Motor neuron (in vitro differentiated cells): ENCODE results near the gene HELB. TPM values are rescaled to one million over a fixed set of nuclear protein-coding genes. Genes with fewer than 3 reads are reported as not detected.

Source experiments
- ATAC-seq, 8 experiments: fragments of 200-7000 bp; cut with Tn5 transposase; replicated peaks in 6 of 8; 2 replicates each; pipeline ENCODE4 v1.8.0; 2021; ENCODE audit warnings: mild to moderate bottlenecking in 8 of 8, moderate library complexity in 8 of 8
- H3K27ac ChIP-seq, 2 donors: fragments of 250-450 bp; sonication (Bioruptor Pico); 2 replicates each; pipeline ENCODE4 v1.9.0; 2021; ENCODE audit warnings: antibody characterized with exemption in 2 of 2, mild to moderate bottlenecking in 2 of 2, moderate library complexity in 1 of 2
- H3K4me1 ChIP-seq, 2 donors: fragments of 250-450 bp; sonication (Bioruptor Pico); replicated peaks in 1 of 2; 2 replicates each; pipeline ENCODE4 v1.6.1; 2021; ENCODE audit warnings: antibody characterized with exemption in 2 of 2, mild to moderate bottlenecking in 2 of 2, moderate library complexity in 1 of 2
- H3K4me3 ChIP-seq, 5 donors: fragments of 250-450 bp; sonication (Bioruptor Pico); 2 replicates each; pipeline ENCODE4 v1.9.0; 2021; ENCODE audit warnings: antibody characterized with exemption in 5 of 5, mild to moderate bottlenecking in 5 of 5, moderate library complexity in 4 of 5
- WGBS, 10 experiments: fragments of 450-650 bp; shearing (Covaris generic); methylation state at CpG; one replicate each; pipeline ENCODE4 v1.0.0; 2022; 5-methylcytosine and 5-hydroxymethylcytosine counted together
- in situ Hi-C, 9 experiments: fragments of 400-800 bp; cut with MboI; loops; one replicate each; pipeline ENCODE4 v1.15.0; 2021; ENCODE audit warnings: low sequenced_read_pairs in 9 of 9, low pct_unique_long_range_greater_than_20kb in 2 of 9; ENCODE audit not compliant: unreplicated experiment in 9 of 9
- total RNA-seq, 8 experiments: library from RNA; unstranded; fragments of 300-600 nt; gene quantifications; 2 replicates each; pipeline versions ENCODE4 v1.2.3 to v1.2.4, GENCODE V29; 2022

HELB gene
- total RNA-seq, 8 experiments from 2014 or later, result 3.0 to 15.8 (median 4.6) TPM

DNA sequence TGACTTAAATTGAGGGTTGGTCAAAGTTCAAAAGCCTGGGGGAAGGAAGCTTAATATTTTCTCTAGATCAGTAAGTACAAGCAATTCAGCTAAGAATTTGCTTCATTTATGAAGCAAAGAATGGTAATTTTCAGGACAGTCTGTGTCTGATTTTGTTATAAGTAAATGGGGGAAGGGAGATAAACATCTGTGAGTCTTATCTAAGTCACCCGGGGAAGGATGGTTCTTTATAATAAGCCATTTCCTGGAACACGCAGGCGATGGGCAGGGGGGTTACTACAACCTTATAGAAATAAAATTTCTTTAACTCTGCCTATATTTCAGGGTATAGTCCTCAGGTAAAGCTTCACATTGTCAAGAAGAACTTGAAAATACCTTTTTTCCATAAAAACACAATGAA lies 42.9 kb downstream of the HELB start:
- WGBS, 10 experiments, result 33 to 100% (median 90%) methylated on average over 1 to 3 of the region's 3 CpGs; no CpG with 5 or more reads in 1 of the 10 experiments
- no peak overlapping the region for H3K27ac ChIP-seq
- no peak for ATAC-seq
- no peak overlapping the region for H3K4me3 ChIP-seq
- in situ Hi-C loops, result no loop called here
- no peaks in the 10 kb centered on the region for H3K4me1 ChIP-seq

DNA sequence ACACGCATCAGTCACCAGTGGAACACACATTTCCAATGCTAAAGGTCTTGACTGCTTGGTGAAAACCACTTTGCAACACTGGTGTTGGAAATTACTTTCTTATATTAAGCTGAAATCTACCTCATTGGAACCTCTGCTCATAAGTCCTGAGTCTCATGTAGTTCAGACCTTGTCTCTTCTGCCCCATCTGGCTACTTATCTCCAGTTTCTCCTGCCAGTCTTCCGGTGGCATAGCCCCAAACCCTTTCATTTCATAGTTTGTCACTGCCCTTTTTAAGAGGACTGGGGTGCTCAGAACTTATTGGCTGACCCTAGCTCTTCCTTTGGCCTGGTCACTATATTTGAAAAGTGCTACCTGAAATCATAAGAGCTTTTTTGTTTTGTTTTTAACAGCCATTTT lies 43.7 kb downstream of the HELB start:
- 89 to 100% (median 100%) methylated on average over 1 to 2 of the region's 2 CpGs; no CpG with 5 or more reads in 1 of the 10 experiments for WGBS, 10 experiments
- in situ Hi-C loops, result no loop called here
- ATAC-seq, result no peak

DNA sequence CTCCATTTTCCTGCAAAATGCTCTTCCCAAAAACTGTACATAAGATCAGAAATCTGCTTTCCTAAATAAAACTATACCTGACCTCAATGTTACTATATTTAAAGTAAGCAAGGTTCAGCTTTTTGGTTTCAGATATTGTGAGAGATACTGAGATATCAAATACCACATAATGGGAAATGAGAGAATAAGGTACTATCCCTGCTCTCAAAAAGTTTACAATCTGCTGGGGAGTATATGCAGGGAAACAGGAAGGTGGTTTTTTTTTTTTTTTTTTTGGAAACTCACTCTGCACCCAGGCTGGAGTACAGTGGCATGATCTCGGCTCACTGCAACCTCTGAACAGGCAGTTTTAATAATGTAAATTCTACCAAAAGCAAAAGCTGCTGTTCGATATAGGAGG lies 49.0 kb downstream of the HELB start:
- in situ Hi-C loops, result no loop called here

More for the DNA sequence above, 43.7 kb downstream of the HELB start:
- Histone ChIP-seq H3K27ac (no peak overlapping the region), H3K4me1 (no peaks in the 10 kb centered on the region), H3K4me3 (no peak overlapping the region)

DNA sequence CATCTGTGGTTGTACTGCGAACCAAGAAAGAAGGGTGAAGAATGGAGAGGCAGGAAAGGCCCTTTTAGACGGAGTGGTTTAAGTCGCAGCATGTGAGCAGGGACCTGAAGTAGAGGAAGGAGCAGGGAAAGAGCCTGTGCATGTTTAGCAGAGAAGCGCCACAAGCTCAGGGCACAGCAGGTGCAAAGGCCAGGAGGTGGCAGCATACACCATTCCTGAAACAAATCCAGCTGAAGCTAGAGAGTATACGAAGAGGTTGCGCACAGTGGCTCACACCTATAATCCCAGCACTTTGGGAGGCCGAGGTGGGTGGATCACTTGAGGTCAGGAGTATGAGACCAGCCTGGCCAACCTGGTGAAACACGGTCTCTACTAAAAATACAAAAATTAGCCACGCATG lies 49.9 kb downstream of the HELB start:
- ATAC-seq, result peak in 5 of 8 experiments; percentile 29 to 69 (median 42)
- Histone ChIP-seq H3K4me1 (no peaks in the 10 kb centered on the region), H3K27ac (no peak overlapping the region), H3K4me3 (no peak overlapping the region)
- in situ Hi-C loops, result no loop called here
- WGBS, 10 experiments, result 40 to 90% (median 77%) methylated on average over 1 to 7 of the region's 9 CpGs; no CpG with 5 or more reads in 1 of the 10 experiments

More for the DNA sequence above, 49.0 kb downstream of the HELB start:
- H3K4me3 ChIP-seq, result no peak overlapping the region
- no peak for ATAC-seq
- no peaks in the 10 kb centered on the region for H3K4me1 ChIP-seq
- H3K27ac ChIP-seq, result no peak overlapping the region
- WGBS, 10 experiments, result 67 to 100% (median 80%) methylated on average over 1 to 2 of the region's 2 CpGs; no CpG with 5 or more reads in 5 of the 10 experiments

DNA sequence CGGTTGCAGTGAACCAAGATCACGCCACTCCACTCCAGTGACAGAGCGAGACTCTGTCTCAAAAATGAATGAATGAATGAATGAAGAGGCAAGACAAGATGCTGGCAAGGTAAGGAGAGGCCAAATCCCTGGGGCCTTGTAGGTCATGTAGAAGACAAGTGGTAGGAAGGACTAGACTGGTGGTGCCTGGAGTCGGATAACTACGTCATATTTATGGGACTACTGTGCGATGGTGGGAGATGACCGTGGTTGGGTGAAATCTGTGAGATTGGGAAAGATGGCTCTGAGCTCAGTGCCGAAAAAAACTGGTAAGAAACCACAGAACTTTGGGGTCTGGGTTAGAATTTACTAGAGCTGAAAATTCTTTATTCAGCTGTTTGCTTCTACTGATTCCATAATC lies 50.6 kb downstream of the HELB start:
- 81 to 100% (median 93%) methylated on average over 2 to 8 of the region's 8 CpGs; no CpG with 5 or more reads in 3 of the 10 experiments for WGBS, 10 experiments
- Histone ChIP-seq H3K27ac (no peak overlapping the region), H3K4me1 (no peaks in the 10 kb centered on the region), H3K4me3 (no peak overlapping the region)
- no peak for ATAC-seq
- in situ Hi-C loops, result no loop called here

DNA sequence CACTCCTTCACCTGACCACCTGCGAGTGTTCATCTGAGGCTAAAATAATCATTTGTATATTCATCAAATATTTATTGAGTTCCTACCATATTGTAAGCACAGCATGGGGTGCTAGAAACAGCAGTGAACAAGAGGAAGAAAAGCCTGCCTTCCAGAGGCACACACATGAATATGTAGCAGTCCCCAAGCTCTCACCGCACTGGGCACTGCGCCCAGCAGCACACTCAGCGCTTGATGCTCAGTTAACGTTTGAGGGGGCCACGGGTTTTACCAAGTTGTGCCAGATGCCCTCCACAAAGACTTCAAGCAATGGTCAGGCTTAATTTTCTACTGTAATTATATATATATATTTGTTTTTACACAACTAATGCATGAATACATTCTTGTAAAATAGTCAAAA lies 52.0 kb downstream of the HELB start:
- in situ Hi-C loops, result no loop called here
- Histone ChIP-seq H3K4me1 (no peaks in the 10 kb centered on the region), H3K4me3 (no peak overlapping the region), H3K27ac (no peak overlapping the region)
- WGBS, 10 experiments, result 33 to 92% (median 82%) methylated on average over 2 to 6 of the region's 6 CpGs; no CpG with 5 or more reads in 2 of the 10 experiments
- ATAC-seq, result no peak

DNA sequence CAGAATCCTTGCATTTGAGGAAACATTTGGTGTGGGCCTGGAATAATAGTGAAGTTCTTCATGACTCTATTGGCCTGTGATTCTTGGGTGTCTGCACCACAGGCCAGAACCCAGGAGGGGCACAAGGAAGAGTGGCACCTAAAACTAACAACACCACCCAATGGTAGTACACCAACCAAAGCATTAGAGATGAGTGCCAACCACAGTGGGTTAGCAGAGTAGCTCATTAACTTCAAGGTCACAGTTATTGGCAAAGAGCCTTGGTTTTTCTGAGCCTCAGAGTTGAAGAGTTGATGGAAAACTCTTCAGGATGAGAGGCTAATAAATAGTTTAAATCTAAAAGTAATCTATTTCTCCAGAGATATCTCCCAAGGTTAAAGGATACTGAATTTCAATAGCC lies 57.0 kb downstream of the HELB start:
- H3K4me3 ChIP-seq, result no peak overlapping the region
- H3K4me1 ChIP-seq, result no peaks in the 10 kb centered on the region
- no peak overlapping the region for H3K27ac ChIP-seq
- in situ Hi-C loops, result no loop called here
- no peak for ATAC-seq

DNA sequence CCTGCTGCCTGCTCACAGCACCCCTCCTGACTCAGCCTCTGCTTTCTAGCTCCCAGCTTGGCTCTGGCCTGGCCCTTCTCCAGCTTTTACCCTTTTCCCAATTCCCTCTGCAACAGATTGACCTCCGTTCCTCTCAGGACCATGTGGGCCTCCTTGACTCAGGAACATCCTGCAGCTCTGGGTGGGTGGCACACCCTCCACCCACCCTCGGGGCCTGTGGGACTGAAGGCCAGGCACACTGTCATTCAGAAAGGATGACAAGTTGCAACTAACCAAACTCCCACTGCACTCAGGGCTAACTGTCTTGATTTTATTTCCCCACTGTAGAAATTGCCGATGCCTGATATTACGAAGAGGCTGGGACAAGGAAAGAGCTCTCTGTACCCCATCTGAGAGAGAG lies 59.4 kb downstream of the HELB start:
- Histone ChIP-seq H3K4me3 (no peak overlapping the region), H3K4me1 (no peaks in the 10 kb centered on the region), H3K27ac (no peak overlapping the region)
- in situ Hi-C loops, result no loop called here
- WGBS, 10 experiments, result 79 to 100% (median 95%) methylated on average over 1 to 4 of the region's 4 CpGs; no CpG with 5 or more reads in 3 of the 10 experiments
- ATAC-seq, result no peak

DNA sequence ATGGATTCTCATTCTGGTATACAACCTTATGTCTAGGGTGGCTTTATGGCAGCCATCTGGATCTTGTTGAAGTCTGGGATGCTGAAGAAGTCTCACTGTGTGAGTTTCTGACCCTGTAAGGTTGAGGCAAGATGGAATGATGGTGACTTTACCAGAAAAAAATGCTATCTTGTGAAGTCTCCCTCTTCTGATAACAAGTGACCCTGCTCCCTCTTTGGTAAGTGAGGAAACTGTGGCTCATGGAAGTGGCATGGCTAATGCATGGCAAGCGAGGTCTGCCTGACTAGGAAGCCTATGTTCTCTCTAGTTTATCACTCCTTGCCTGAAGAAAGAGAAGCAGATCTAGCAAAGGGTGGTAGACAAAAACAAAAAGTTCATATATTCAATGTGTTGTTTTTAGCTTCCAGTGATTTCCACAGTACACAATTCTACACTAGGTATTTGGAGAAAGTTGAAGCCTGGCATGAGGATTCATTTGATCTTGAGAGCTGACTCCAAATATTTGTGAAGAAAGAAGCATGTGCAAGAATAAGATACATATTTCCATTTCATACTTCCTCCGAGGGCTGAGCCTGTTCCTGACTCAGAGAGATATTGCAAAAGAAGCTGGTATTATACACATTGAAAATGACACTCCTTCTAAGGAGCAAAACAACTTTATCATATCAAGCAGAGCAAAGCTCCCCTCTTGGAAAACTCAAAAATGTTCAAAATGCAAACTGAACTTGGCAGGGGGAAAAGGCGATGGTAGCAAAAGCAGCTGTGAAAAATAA lies 63.6 kb downstream of the HELB start:
- no peak overlapping the region for H3K27ac ChIP-seq
- no peaks in the 10 kb centered on the region for H3K4me1 ChIP-seq
- in situ Hi-C loops, result no loop called here
- no peak overlapping the region for H3K4me3 ChIP-seq
- no peak for ATAC-seq
- WGBS, 10 experiments, result 17 to 100% (median 94%) methylated on average over 1 to 3 of the region's 3 CpGs; no CpG with 5 or more reads in 1 of the 10 experiments

DNA sequence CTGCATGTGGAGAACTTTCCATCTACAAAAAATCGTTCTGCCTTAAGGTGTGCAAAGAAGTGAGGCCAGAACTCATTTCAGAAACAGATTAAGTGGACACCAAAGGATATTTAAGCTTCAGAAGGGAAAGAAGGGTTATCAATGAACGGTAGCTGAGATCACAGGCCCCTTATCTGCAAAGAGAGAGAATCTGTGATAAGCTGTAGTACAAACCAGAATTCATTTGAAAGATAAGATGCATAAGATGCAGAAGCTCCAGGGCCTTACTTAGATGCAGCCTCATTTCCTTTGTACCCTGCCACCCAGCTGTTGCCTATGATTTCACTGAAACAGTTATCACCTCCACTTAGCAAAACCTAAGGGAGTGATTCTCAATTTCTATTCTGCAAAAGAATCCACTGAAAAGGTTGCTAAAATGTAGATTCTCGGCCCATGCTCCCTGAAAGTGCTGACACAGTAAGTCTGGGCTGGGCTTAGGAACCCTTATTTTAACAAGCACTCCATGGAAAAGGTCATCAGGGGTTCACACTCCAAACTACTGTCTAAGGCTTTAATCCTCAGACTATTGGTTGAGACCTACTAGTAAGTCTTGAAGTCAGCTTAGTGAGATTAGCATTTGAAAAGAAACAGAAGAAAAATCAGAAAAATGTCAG lies 64.8 kb downstream of the HELB start:
- ATAC-seq, result no peak
- whole genome bisulfite sequencing, 10 experiments, result 7 to 100% (median 43%) methylated on average over 1 to 3 of the region's 3 CpGs
- in situ Hi-C loops, result no loop called here
- Histone ChIP-seq H3K27ac (no peak overlapping the region), H3K4me1 (no peaks in the 10 kb centered on the region), H3K4me3 (no peak overlapping the region)

DNA sequence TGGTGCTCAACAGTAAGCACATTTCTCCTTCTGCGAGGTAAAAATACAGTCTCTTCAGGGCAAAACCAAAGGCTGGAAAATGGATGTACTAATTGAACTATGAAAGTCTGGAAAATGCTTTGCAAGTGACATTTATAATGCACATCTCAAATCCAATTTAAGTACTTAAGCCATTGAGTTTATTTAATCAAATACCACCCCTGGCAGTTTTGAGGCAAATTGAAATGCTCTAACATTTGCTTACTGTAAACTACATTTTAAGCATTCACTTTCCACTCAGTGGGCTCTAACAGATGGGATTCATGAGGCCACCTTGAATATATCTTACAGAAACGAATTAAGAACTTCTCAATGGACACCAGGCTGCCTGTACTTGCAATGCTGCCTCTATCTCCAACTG lies 69.7 kb downstream of the HELB start:
- H3K27ac ChIP-seq, result no peak overlapping the region
- in situ Hi-C loops, result no loop called here
- peak in 1 of 8 experiments; percentile 39 for ATAC-seq
- H3K4me1 ChIP-seq, result no peaks in the 10 kb centered on the region
- no peak overlapping the region for H3K4me3 ChIP-seq
- WGBS, 10 experiments, result 0 to 100% (median 59%) methylated on average over 1 to 2 of the region's 2 CpGs; no CpG with 5 or more reads in 1 of the 10 experiments

DNA sequence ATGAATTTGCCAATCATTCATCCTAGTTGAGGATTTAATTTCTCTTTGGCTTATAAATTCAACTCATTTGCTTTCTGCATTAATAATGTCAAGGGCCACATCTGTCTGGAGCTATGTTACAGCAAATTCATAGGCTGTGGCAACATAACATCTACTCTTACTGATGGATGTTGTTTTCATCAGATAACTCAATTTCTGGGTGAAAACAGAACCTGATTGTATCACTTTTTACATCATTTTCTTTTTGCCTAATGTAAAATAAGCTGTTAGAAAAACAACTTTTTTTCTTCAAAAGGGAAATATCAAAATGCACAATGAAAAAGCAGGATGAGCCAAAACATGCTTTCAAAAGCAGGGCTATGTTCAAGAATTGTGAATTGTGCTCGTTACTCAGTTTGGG lies 73.3 kb downstream of the HELB start:
- in situ Hi-C loops, result no loop called here
- H3K27ac ChIP-seq, result no peak overlapping the region
- 29 to 100% (median 67%) methylated on average over 1 of the region's 1 CpG; no CpG with 5 or more reads in 3 of the 10 experiments for WGBS, 10 experiments
- no peak overlapping the region for H3K4me3 ChIP-seq
- no peaks in the 10 kb centered on the region for H3K4me1 ChIP-seq
- ATAC-seq, result no peak

DNA sequence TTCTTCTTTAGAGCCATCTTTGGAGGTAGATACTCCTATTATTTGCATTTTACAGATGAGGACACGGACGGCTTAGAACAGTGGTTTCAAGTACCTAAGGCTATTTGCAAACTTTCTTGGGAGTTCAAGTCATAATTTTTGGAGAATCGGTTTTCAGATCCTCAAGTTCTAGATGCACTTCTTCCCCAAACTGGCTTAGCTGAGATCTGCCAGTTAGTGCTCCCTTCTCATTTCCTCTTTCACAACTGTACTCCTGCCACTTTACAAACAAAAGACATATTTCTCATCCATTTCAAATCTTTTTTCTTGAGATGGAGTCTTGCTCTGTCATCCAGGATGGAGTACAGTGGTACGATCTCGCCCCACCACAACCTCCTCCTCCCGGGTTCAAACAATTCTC lies 77.3 kb downstream of the HELB start:
- no peak for ATAC-seq
- no peaks in the 10 kb centered on the region for H3K4me1 ChIP-seq
- no peak overlapping the region for H3K27ac ChIP-seq
- H3K4me3 ChIP-seq, result no peak overlapping the region
- 86 to 100% (median 94%) methylated on average over 2 to 5 of the region's 6 CpGs; no CpG with 5 or more reads in 1 of the 10 experiments for WGBS, 10 experiments
- in situ Hi-C loops, result no loop called here
